OCI-LY1 (cell line): ENCODE data around the gene ZNF664.

Source experiments
- EZH2 ChIP-seq: fragments of 200-600 bp; sonication (generic), shearing (Covaris generic); IDR thresholded peaks from 2 replicates; pipeline ENCODE4 v1.8.0; 2017; ENCODE audit warnings: borderline replicate concordance, mixed run types, mild to moderate bottlenecking, antibody characterized with exemption, low read length, moderate library complexity, mixed read lengths
- TF ChIP-seq, protein P1 (sequence below): fragments of 200-600 bp; sonication (generic), shearing (Covaris generic); IDR thresholded peaks from 2 replicates; pipeline ENCODE4 v1.5.1; 2017; ENCODE audit warnings: mild to moderate bottlenecking, antibody characterized with exemption, low read length, moderate library complexity, mixed read lengths

DNA sequence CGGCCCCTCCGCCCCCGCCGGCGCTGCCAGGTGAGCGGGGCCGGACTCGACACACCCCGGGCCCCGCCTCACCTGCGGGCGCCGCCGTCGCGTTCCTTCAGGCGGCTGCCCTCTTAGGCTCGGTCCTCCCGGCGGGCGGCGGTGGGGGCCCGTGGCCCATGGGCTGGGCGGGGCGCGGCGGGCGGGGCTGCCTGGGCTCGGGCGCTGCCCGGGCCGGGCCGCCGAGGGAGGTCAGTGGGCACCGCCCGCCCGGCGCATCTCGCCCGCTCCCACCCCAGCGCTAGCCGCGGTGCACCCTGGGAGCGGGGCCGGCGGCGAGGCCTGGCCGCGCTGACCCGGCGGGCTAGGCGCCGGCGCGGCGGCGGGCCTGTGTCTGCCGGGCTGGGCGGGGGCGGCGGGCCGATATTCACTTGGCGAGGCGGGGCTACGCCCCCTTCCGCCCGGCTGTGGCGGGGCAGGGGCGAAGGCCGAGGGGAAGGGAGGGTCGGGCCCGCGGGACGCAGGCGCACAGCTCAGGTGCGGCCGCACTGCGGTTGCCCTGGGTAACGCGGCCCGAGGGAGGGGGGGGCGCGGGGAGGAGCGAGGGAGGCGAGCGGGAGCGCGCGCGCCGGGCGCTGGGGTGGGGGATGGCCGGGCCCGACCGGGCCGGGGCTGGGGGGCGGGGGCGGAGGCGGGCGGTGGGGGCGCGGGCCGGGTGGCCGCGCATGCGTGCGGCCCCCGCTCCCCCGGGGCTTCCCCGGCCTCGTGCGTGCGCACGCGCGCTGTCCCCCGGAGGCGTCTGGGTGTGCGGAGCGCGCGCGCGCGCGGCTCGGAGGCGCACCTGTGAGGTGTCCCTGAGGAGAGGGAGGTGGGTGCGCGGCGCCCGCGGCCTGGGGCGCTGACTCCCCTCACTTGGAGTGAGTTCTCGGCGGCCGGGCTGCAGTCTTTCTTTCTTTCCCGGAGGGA is at the start of gene ZNF664, which contains the start of gene CCDC92:
- TF ChIP-seq, protein P1, sequence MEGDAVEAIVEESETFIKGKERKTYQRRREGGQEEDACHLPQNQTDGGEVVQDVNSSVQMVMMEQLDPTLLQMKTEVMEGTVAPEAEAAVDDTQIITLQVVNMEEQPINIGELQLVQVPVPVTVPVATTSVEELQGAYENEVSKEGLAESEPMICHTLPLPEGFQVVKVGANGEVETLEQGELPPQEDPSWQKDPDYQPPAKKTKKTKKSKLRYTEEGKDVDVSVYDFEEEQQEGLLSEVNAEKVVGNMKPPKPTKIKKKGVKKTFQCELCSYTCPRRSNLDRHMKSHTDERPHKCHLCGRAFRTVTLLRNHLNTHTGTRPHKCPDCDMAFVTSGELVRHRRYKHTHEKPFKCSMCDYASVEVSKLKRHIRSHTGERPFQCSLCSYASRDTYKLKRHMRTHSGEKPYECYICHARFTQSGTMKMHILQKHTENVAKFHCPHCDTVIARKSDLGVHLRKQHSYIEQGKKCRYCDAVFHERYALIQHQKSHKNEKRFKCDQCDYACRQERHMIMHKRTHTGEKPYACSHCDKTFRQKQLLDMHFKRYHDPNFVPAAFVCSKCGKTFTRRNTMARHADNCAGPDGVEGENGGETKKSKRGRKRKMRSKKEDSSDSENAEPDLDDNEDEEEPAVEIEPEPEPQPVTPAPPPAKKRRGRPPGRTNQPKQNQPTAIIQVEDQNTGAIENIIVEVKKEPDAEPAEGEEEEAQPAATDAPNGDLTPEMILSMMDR = no peak
- no peak for TF ChIP-seq EZH2
